Medulla oblongata (tissue), 1 donor: ENCODE measurements around the gene CIRBP.
"Not testable (repeated sequence)": the region's sequence is repeated elsewhere in the genome, so short reads cannot be mapped to it uniquely, and the experiment has no call there.

ENCODE experiments used
- DNase-seq: peaks from one replicate; pipeline ENCODE4 v3.0.0-alpha.2; 2015; ENCODE audit errors: extremely low spot score

The CIRBP gene

GRCh38 chr19:1309977-1310852, 41.1 kb downstream of the CIRBP start:
- DNase-seq = no peak

- no peak for DNase-seq
These were observed 41.7 kb downstream of the CIRBP start for GRCh38 chr19:1310853-1311180.

- DNase-seq = no peak
These were observed 42.5 kb downstream of the CIRBP start for GRCh38 chr19:1311543-1312091.

- no peak for DNase-seq
These were observed 43.9 kb downstream of the CIRBP start for GRCh38 chr19:1312767-1313694.

- no peak for DNase-seq
These were observed 44.8 kb downstream of the CIRBP start for GRCh38 chr19:1313695-1314613.

GRCh38 chr19:1315470-1316166, 46.5 kb downstream of the CIRBP start:
- peak; percentile 61 for DNase-seq

GRCh38 chr19:1316466-1316865, 47.3 kb downstream of the CIRBP start:
- DNase-seq = no peak

GRCh38 chr19:1317274-1318003, 48.3 kb downstream of the CIRBP start:
- DNase-seq = no peak

GRCh38 chr19:1318678-1319471, 49.7 kb downstream of the CIRBP start:
- DNase-seq = no peak

GRCh38 chr19:1320282-1320650, 51.1 kb downstream of the CIRBP start:
- DNase-seq = not testable (repeated sequence)

GRCh38 chr19:1321539-1321938, 52.4 kb downstream of the CIRBP start:
- DNase-seq = no peak

GRCh38 chr19:1322198-1322981, 53.3 kb downstream of the CIRBP start:
- DNase-seq = no peak

GRCh38 chr19:1324249-1324805, 55.2 kb downstream of the CIRBP start:
- DNase-seq = no peak
